Measurements from ENCODE around the gene COPS8.

The COPS8 gene

DNA sequence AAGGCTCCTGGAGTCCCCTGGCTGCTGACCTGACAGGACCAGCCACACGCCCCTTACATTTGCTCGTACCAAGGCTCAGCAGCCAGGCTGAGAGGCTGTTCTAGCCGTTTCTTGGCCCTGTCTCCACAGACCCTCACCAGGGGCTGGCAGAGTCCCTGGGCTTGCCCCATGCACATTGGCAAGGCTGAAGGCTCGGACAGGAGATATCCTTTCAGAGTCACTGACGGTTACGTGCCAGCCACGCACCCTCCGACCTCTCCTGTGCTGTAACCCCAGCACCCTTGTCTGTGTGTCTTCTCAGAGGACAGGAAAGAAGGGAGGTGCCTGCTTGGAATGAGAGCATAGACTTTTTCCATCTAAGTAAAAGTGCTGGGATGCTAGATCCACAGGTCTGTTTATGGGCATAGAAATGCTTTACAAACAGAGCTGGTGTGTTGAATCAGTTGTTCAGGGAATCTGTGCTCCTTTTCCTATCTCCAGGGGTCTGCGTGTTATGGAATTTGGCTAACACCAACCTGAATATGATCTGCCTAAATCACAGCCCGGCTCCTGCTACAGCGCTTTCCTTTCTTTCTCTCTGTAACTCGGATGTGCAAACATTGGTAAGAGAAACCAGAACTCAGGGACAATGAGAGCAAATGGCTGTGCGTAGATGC, 41.0 kb downstream of the COPS8 start:
- H2BK5ac ChIP-seq (ENCODE audit: low read length), result no peak overlapping the region
- no peak overlapping the region for H3K27ac ChIP-seq (replicated peaks; ENCODE audit: low read length)
- no peak overlapping the region for H3K14ac ChIP-seq (ENCODE audit: low read length)
- H3K4me3 ChIP-seq (ENCODE audit: low read length in 2 of 2), result no peak overlapping the region
- peaks cover 6 to 19% of the 10 kb centered on the region in 2 donors for H3K9me3 ChIP-seq (replicated peaks in 1 of 2; ENCODE audit: control insufficient read depth in 2 of 2, insufficient read depth in 1 of 2, low read depth in 1 of 2, low read length in 2 of 2)
- no peak overlapping the region for H2AFZ ChIP-seq (ENCODE audit: low read length)
- peaks cover 4 to 5% of the 10 kb centered on the region in 2 donors for H3K4me1 ChIP-seq (ENCODE audit: control insufficient read depth in 2 of 2, insufficient read depth in 1 of 2, low read depth in 1 of 2, low read length in 2 of 2)
- H3K18ac ChIP-seq (ENCODE audit: low read length), result peak overlapping the region; percentile 31
- H3K4ac ChIP-seq (ENCODE audit: low read length), result no peak overlapping the region
- no peak overlapping the region for H2BK120ac ChIP-seq (ENCODE audit: low read depth, low read length)
- no peak for DNase-seq (ENCODE audit: low spot score)
- H3K79me1 ChIP-seq (ENCODE audit: low read depth, low read length), result no peaks in the 10 kb centered on the region
- no peak overlapping the region for H3K23ac ChIP-seq (ENCODE audit: low read depth, low read length, poor library complexity)
- no peak overlapping the region for H4K91ac ChIP-seq (ENCODE audit: low read depth, low read length, poor library complexity)
- no peaks in the 10 kb centered on the region for H3K27me3 ChIP-seq (ENCODE audit: control insufficient read depth in 3 of 3, insufficient read depth in 3 of 3, low read depth in 1 of 3, low read length in 3 of 3)
- WGBS, 2 donors (ENCODE audit: extremely low coverage in 2 of 2, insufficient read length in 2 of 2, insufficient replicate concordance in 1 of 2), result no CpG with 5 or more reads among the region's 13 CpGs
- no peak overlapping the region for H3K4me2 ChIP-seq (ENCODE audit: insufficient read depth, low read length, poor library complexity, severe bottlenecking)
- no peak overlapping the region for H4K8ac ChIP-seq (ENCODE audit: low read depth, low read length)
- no peak overlapping the region for H2AK5ac ChIP-seq (ENCODE audit: low read depth, low read length)
- H3K9ac ChIP-seq (ENCODE audit: low read depth, low read length, poor library complexity), result no peak overlapping the region
- H2BK15ac ChIP-seq (ENCODE audit: low read length), result no peak overlapping the region
- H3K36me3 ChIP-seq (replicated peaks in 1 of 2; ENCODE audit: control insufficient read depth in 2 of 2, insufficient read depth in 2 of 2, low read length in 2 of 2), result peaks cover 0 to 4% of the 10 kb centered on the region in 2 donors
- no peak overlapping the region for H2BK12ac ChIP-seq (ENCODE audit: low read length)

DNA sequence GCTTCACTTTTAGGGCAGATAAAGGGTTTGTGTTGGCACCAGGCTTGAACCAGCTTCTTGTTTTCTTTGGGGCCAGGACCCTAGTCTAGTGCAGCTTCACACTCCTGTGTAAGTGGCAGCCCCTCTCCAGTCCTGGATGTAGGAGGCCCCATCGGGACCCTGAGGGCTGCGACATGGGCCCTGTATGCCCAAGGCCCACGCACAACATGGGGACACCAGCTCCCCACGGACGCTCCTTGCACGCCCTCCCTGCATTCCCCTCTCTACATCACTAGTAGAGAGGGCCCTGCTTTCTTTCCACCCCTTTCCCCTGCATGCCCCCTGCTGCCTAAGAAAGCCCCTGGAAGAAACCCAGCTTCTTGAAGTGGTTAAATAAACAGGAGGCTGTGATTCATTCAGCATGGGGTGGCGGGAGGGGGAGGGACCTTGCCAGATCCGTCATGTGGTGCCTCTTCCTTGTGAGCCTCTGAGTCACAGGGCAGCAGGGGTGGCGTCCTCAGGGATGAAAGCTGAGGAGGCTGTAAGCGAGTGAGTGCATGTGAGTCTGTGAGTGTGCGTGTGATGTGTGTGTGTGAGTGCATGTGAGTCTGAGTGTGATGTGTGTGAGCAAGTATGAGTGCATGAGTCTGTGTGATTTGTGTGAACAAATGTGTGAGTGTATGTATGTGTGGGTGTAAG, 42.5 kb downstream of the COPS8 start:
- Histone ChIP-seq H3K36me3 (replicated peaks in 1 of 2; ENCODE audit: control insufficient read depth in 2 of 2, insufficient read depth in 2 of 2, low read length in 2 of 2) (peaks cover 0 to 4% of the 10 kb centered on the region in 2 donors), H3K18ac (ENCODE audit: low read length) (peak overlapping the region; percentile 69), H3K4me1 (ENCODE audit: control insufficient read depth in 2 of 2, insufficient read depth in 1 of 2, low read depth in 1 of 2, low read length in 2 of 2) (peaks cover 4 to 5% of the 10 kb centered on the region in 2 donors), H2BK120ac (ENCODE audit: low read depth, low read length) (no peak overlapping the region), H3K4me2 (ENCODE audit: insufficient read depth, low read length, poor library complexity, severe bottlenecking) (no peak overlapping the region), H2BK5ac (ENCODE audit: low read length) (no peak overlapping the region), H3K4ac (ENCODE audit: low read length) (no peak overlapping the region), H3K79me1 (ENCODE audit: low read depth, low read length) (no peaks in the 10 kb centered on the region), H3K4me3 (ENCODE audit: low read length in 2 of 2) (peak overlapping the region in 1 of 2 donors; percentile 24), H2BK12ac (ENCODE audit: low read length) (no peak overlapping the region), H3K14ac (ENCODE audit: low read length) (no peak overlapping the region), H3K9ac (ENCODE audit: low read depth, low read length, poor library complexity) (no peak overlapping the region), H4K91ac (ENCODE audit: low read depth, low read length, poor library complexity) (no peak overlapping the region), H2AK5ac (ENCODE audit: low read depth, low read length) (no peak overlapping the region), H3K23ac (ENCODE audit: low read depth, low read length, poor library complexity) (no peak overlapping the region), H4K8ac (ENCODE audit: low read depth, low read length) (no peak overlapping the region), H2BK15ac (ENCODE audit: low read length) (no peak overlapping the region), H2AFZ (ENCODE audit: low read length) (peak overlapping the region; percentile 63), H3K9me3 (replicated peaks in 1 of 2; ENCODE audit: control insufficient read depth in 2 of 2, insufficient read depth in 1 of 2, low read depth in 1 of 2, low read length in 2 of 2) (peaks cover 6 to 19% of the 10 kb centered on the region in 2 donors), H3K27ac (replicated peaks; ENCODE audit: low read length) (no peak overlapping the region), H3K27me3 (ENCODE audit: control insufficient read depth in 3 of 3, insufficient read depth in 3 of 3, low read depth in 1 of 3, low read length in 3 of 3) (no peaks in the 10 kb centered on the region)
- DNase-seq (ENCODE audit: low spot score), result peak; percentile 31
- no CpG with 5 or more reads among the region's 11 CpGs for WGBS, 2 donors (ENCODE audit: extremely low coverage in 2 of 2, insufficient read length in 2 of 2, insufficient replicate concordance in 1 of 2)

DNA sequence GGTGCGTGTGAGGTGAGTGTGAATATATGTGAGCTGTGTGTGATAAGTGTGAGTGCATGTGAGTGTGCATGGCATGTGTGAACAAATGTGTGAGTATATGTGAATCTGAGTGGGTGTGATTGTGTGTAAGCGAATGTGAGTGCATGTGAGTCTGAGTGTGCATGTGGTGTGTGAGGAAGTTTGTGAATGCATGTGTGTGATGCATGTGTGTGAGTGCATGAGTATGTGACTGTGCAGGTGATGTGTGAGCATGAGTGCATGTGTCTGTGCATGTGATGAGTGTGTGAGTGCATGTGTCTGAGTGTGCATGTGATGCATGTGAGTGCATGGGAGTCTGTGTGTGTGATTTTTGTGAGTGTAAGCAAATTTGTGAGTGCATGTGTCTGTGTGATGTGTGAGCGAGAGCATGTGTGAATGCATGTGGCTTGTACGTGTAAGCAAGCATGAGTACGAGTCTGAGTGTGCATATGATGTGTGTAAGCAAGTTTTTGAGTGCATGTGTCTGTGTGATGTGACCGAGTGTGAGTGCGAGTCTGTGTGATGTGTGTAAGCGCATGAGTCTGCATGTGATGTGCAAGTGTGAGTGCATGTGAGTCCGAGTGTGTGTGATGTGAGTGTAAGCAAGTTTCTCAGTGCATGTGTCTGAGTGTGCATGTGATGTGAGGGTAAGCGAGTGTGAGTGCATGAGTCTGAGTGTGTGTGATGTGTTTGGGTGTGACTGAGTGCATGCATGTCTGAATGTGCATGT, 43.3 kb downstream of the COPS8 start:
- H3K27me3 ChIP-seq (ENCODE audit: control insufficient read depth in 3 of 3, insufficient read depth in 3 of 3, low read depth in 1 of 3, low read length in 3 of 3), result no peaks in the 10 kb centered on the region
- H2AFZ ChIP-seq (ENCODE audit: low read length), result no peak overlapping the region
- no peak overlapping the region for H2AK5ac ChIP-seq (ENCODE audit: low read depth, low read length)
- H3K27ac ChIP-seq (replicated peaks; ENCODE audit: low read length), result peak overlapping the region; percentile 1
- H3K14ac ChIP-seq (ENCODE audit: low read length), result peak overlapping the region; percentile 59
- H2BK5ac ChIP-seq (ENCODE audit: low read length), result no peak overlapping the region
- peaks cover 4 to 5% of the 10 kb centered on the region in 2 donors for H3K4me1 ChIP-seq (ENCODE audit: control insufficient read depth in 2 of 2, insufficient read depth in 1 of 2, low read depth in 1 of 2, low read length in 2 of 2)
- H3K79me1 ChIP-seq (ENCODE audit: low read depth, low read length), result no peaks in the 10 kb centered on the region
- no peak overlapping the region for H2BK12ac ChIP-seq (ENCODE audit: low read length)
- no peak overlapping the region for H2BK15ac ChIP-seq (ENCODE audit: low read length)
- no peak overlapping the region for H4K8ac ChIP-seq (ENCODE audit: low read depth, low read length)
- H3K36me3 ChIP-seq (replicated peaks in 1 of 2; ENCODE audit: control insufficient read depth in 2 of 2, insufficient read depth in 2 of 2, low read length in 2 of 2), result peaks cover 0 to 4% of the 10 kb centered on the region in 2 donors
- H3K9me3 ChIP-seq (replicated peaks in 1 of 2; ENCODE audit: control insufficient read depth in 2 of 2, insufficient read depth in 1 of 2, low read depth in 1 of 2, low read length in 2 of 2), result peaks cover 6 to 19% of the 10 kb centered on the region in 2 donors
- 100% methylated on average over 1 to 2 of the region's 10 CpGs for WGBS, 2 donors (ENCODE audit: extremely low coverage in 2 of 2, insufficient read length in 2 of 2, insufficient replicate concordance in 1 of 2)
- H3K4me2 ChIP-seq (ENCODE audit: insufficient read depth, low read length, poor library complexity, severe bottlenecking), result no peak overlapping the region
- no peak for DNase-seq (ENCODE audit: low spot score)
- H4K91ac ChIP-seq (ENCODE audit: low read depth, low read length, poor library complexity), result no peak overlapping the region
- H3K4ac ChIP-seq (ENCODE audit: low read length), result no peak overlapping the region
- no peak overlapping the region for H3K18ac ChIP-seq (ENCODE audit: low read length)
- H2BK120ac ChIP-seq (ENCODE audit: low read depth, low read length), result no peak overlapping the region
- H3K23ac ChIP-seq (ENCODE audit: low read depth, low read length, poor library complexity), result no peak overlapping the region
- no peak overlapping the region for H3K9ac ChIP-seq (ENCODE audit: low read depth, low read length, poor library complexity)
- H3K4me3 ChIP-seq (ENCODE audit: low read length in 2 of 2), result peak overlapping the region in 1 of 2 donors; percentile 43
